NCI-H2227 (cell line): ENCODE data around the gene DQX1.

Source experiments
- DNase-seq: peaks from one replicate; lab custom pipeline; 2025; ENCODE audit not compliant: unreplicated experiment; lab: John Stamatoyannopoulos, UW

Gene DQX1

DNA sequence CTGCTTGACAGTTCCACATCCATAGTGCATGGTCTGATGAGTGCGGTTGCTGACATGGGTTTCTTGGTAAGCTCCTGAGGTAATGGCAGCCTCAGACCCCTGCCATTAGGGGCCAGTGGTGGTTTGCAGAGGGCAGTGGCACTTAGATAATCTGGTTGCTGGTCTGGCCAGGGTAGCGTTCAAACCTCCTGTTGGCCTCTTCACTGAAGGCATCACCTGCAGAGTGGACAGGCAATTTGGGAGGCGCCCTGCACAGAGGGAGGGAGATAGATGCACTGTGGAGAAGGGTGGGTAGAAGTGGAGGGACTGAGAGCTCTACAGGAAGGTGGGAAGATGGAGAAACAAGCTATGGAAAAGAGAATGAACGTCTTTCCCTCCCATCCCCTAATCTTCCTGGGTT is 7.4 kb upstream of the DQX1 start:
- DNase-seq: no peak

DNA sequence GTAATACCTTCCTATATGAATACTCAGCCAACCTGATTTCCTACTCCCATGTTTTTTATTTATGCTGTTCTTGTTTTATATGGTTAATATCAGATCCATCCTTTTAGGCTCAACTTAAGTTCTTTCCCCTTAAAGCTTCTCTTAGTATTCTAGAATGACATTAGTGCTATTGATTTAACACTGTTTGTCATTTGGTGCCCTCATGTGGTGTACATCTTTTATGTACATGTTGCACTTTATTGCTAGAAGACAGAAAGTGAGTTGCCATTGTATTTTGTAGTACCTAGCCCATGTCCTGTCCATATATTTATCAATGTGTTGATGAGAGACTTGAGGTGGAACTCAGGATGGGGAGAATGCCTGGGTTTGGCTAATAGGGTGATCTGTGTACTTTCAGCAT is 6.2 kb upstream of the DQX1 start:
- peak; percentile 34 for DNase-seq

DNA sequence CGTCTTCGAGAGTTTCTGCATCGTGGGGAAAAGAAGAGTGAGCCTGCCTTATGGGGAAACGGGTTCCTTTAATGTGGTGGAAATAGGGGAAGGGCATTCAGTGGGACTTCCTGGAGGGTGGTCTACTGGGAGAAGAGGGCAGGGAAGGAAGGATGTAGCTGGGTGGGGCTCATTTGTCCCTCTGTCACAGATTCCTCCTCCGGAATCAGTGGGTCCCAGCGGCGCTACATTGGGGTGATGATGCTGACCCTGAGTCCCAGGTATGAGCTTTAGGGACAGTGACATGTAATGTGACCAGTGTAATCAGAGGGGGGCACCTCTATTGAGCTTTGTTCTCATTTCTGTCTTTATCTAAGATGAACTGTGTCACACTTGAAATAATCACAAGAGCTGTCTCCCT is 5.6 kb upstream of the DQX1 start:
- no peak for DNase-seq

DNA sequence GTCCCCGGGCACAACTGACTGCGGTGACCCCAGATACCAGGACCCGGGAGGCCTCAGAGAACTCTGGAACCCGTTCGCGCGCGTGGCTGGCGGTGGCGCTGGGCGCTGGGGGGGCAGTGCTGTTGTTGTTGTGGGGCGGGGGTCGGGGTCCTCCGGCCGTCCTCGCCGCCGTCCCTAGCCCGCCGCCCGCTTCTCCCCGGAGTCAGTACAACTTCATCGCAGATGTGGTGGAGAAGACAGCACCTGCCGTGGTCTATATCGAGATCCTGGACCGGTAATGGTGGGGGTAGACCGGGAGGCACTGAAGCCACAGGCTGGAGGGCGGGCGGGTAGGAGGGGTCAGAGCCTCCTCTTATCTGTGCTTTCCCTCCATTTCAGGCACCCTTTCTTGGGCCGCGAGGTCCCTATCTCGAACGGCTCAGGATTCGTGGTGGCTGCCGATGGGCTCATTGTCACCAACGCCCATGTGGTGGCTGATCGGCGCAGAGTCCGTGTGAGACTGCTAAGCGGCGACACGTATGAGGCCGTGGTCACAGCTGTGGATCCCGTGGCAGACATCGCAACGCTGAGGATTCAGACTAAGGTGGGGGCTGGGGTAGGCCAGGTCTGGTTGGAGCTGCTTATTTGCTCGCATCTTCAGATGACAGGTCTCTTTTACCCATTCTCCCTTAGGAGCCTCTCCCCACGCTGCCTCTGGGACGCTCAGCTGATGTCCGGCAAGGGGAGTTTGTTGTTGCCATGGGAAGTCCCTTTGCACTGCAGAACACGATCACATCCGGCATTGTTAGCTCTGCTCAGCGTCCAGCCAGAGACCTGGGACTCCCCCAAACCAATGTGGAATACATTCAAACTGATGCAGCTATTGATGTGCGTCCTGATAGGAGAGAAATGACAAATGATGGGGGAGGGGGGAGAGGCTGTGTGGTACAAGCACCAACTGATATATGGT is 4.5 kb upstream of the DQX1 start:
- peak; percentile 58 for DNase-seq

DNA sequence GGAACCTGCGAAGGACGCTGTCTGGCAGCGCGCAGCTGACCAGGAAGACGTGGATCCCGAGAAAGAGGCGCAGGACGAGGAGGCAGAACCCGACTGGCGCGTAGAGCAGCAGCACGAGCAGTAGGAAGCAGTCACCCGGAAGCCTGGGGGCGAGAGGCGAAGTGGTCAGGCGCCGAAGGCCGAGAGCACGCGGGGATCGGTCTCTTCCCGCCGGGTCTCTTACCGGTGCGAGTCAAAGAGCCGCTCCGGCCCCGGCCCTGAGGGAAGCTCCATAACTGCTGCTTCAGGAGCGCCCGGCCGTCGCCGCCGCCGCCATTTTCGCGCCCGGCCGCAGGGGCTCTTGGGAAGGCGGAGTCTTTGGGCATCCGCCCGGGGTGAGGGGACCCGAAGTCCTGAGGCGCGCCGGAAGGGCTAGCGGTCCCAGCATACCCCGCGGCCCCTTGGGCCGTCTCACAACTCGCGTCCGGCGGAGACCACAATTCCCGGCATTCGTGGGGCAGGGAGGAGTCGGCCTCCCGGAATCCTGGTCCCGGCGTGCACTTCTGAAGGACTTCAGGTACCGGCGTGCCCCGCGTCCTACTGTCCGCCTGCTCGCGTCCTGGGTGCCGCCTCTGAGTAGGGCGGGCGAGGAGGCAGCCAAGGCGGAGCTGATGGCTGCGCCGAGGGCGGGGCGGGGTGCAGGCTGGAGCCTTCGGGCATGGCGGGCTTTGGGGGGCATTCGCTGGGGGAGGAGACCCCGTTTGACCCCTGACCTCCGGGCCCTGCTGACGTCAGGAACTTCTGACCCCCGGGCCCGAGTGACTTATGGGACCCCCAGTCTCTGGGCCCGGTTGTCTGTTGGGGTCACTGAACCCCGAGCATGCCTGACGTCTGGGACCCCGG is 3.6 kb upstream of the DQX1 start, which contains the start of the genes AUP1 and HTRA2:
Gene AUP1 (minus strand): TSS at position 350 of the 882 bp plus-strand sequence. CDS start 77 bp downstream, at position 273.
Gene HTRA2 (plus strand): TSS at position 577 of the 882 bp plus-strand sequence. CDS start 74 bp downstream, at position 651.
- DNase-seq: peak; percentile 100

DNA sequence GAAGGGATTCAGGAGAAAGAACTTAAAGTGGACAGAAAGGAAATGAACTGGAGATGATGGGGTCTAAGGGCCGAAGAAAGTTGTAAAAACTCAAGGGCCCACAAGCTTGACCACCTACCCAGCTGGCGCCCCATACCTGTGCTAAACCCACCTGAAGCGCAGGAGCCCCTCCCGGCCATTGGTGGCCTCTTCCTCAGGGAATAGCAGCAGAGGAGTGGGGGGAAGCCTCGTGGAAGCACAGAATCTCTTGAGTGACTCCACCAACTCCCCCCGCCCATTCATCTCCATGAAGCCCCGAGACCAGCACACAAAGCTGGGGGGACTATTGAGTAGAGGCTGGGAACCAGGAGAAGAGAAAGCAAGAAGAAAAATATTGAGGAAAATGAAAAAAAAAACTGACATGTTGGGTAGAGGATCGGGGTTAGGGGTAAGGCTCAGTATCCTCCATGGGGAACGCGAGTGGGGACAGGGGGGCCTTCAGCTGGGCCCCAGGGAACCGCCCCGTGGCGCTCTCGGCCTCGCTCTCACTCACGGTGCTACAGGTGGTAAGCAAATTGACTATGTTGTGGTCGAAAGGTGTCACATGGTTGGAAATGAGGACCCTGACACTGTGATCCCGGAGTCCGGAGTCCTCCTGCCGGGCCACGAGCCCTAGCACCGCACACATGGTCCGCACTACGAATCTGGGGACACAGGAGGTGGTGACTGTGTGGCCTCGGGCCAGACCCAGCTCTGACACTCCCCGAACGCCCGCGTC is 2.7 kb upstream of the DQX1 start:
- no peak for DNase-seq

DNA sequence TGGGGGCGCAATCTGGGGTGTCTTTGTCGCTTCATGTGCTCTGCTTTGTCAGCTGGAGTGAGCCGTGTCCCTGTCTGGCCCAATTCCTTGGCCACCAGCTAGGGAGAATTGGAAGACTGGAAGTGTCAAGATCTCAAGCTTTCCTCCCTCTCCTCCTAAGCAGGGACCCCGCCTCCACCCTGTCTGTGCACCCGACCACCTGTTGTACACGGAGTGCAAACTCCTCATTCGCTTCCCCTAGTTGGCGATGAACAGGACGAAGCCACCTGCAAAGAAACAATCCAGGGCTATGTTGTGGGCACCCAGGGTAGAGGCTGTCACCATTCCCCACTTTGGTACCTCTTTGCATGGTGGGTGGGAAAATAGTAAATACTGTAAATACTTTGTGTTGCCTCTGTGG is 1.7 kb upstream of the DQX1 start:
- DNase-seq: no peak

DNA sequence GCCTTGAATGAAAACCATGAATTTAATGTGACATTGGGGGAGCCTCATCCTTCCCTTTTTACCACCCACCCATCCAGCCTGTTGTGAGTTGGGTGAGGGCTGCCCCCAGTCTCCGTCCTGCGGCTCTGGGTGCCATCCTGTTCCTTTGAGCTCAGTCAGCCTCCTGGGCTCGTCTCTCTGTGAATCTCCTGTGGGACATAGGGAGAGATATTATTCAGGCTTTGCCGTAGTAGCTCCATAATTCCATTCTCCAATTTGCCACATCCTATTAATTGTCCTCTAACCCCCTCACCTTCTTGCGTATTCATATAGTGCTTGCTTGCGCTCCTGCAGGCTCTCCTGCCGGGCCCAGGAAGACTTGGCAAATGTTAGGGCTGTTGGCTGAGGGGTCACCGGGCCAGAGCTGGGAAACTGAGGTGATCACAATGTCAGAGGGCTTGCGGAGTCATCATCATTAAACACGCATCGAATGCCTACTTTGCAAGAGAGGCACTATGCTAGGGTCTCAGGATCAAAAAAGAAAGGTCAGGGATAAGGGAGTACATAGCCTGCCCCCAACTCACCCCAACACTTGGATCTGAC is 709 bp upstream of the DQX1 start:
- no peak for DNase-seq

DNA sequence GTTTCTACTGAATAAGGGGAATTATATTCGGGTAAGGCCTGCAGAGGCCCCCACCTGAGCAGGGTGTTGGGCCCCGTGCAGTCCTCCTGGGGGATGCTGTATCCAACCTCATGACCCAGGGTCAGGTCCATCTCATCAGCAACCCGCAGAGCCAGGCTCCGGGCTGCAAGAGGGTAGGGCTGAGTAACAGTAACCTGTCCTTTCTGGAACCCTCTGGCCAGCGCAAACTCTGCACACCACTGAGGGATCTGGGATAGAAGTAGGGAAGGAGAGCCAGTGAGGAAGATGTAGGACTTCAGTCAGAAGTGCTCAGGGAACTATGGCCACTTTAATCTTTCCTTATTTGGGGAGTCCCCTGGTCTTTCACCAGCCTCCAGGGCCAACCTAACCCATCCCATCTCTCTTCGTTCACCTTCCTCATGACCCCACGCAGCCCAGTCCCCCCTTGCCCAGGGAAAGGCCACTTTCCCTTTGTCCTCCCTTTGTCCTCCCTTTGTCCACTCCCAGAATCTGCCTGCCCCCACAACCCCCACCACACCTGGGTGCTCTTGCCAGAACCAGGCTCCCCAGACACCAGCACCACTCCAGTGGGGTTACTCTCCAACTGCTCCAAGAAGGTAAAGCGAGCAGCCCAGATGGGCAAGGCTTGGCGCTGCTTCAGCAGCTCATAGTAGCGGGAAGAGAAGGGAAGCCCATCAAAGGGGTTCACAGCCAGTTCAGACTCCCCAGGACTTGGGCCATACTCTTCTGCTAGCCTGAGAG is 895 bp downstream of the DQX1 start:
- DNase-seq: no peak

DNA sequence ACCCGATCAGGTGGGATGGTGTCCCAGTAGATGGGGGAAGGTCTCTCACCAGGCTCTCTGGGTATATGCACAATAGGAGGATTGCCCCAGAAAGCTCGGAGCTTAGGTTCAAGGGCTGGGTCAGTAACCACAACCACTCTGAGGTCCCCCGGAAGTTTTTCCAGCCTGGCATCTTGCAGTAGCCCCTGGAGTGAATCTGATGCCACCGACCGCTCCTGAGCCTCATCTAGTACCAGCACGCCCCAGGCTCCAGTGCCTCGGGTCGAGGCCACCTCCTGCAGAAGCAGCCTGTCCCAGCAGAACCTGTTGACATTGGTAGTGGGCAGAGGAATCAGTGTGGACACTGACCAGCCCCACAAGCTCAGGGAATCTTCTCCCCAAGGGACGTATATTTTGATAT is 2.0 kb downstream of the DQX1 start:
- DNase-seq: no peak

DNA sequence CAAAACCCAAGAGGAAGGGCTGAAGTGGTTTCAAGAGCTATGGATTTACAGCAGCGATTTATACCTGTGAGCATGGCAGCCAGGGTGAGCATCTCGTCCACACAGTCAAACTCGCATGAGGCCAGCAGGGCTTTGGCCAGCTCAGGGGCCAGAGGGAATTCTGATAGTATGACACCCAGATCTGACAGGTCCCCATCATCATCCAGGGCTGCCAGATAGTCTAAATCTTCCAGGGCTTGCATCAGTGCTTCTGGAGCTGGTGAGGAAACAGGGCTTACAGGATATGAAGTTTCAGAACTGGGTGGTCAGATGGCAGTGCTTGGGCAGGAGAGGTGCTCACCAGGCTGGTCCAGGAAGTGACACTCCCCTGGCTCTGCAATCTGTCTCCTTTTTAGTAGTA is 3.5 kb downstream of the DQX1 start:
- DNase-seq: no peak

DNA sequence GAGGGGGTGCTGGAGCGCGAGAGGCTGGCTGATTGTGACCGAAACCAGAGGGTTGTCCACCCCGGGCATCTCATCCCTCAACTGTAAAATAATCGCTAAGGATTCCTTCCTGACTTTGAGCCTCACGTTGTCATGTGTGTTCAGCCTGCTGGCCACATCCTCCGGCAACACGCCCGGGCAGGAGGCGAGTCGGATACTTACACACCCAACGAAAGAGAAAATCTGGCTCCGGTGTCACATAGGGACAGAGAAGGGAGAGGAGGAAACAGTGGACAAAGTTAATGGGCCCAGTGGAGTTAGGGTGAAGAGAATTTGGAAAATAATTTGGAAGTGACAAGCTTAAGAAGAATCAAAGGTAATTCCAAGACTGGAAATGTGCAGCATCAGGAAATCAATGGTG is 9.4 kb downstream of the DQX1 start:
- DNase-seq: no peak

DNA sequence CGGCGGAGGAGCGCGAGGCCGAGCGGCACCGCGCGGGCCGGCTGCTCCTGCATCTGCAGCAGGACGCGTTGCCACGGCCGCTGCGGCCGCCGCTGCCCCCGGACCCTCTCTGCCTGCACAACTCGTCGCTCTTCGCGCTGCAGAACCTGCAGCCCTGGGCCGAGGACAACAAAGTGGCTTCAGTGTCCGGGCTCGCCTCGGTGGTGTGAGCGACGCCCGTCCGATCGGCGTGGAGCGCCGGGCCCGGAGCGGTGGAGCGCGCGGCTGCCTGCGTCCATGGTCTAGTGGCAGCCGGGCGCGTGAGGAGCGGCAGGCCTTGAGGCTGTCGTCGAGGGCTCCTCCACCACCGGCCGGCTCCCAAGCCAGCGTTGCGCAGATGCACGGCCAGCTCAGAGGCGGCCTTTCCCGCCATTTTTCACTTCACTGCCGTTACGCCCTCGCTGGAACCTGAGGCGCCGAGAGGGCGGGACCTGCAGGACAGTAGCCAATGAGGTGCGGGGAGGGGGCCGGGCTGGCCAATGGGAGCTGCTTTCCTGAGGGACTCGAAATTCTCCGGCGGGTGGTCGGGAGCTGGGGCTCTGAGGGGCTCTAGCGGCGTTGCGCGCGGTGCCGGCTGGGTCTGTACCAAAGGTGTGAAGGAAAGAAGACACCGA is 9.9 kb downstream of the DQX1 start:
- DNase-seq: no peak

DNA sequence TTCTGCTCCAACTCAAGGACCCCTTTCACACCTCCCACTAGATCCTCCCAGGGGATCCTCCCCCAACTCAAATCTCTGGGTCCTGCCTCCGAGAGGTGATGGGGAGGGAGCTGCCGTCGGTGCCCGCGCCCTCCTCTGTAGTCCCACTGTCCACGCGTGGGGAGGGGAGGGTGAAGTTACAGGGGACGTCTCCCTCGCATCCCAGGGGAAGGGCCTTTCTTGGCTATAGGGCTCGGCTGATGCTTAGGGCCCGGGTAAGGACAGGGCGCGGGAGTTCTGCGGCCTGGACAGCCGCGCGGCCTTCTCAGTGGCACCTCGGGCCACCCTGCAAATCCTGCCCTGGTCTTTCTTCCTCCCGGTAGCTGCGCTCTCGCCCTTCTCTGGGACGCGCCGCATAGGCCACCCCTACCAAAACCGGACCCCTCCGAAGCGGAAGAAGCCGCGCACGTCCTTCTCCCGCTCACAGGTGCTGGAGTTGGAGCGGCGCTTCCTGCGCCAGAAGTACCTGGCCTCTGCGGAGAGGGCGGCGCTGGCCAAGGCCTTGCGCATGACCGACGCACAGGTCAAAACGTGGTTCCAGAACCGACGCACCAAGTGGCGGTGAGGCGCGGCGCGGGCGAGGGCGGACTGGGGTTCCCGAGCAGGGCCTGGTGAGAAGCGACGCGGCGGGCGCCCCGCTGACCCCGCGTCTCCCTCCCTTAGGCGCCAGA is 10.6 kb downstream of the DQX1 start:
- DNase-seq: no peak

DNA sequence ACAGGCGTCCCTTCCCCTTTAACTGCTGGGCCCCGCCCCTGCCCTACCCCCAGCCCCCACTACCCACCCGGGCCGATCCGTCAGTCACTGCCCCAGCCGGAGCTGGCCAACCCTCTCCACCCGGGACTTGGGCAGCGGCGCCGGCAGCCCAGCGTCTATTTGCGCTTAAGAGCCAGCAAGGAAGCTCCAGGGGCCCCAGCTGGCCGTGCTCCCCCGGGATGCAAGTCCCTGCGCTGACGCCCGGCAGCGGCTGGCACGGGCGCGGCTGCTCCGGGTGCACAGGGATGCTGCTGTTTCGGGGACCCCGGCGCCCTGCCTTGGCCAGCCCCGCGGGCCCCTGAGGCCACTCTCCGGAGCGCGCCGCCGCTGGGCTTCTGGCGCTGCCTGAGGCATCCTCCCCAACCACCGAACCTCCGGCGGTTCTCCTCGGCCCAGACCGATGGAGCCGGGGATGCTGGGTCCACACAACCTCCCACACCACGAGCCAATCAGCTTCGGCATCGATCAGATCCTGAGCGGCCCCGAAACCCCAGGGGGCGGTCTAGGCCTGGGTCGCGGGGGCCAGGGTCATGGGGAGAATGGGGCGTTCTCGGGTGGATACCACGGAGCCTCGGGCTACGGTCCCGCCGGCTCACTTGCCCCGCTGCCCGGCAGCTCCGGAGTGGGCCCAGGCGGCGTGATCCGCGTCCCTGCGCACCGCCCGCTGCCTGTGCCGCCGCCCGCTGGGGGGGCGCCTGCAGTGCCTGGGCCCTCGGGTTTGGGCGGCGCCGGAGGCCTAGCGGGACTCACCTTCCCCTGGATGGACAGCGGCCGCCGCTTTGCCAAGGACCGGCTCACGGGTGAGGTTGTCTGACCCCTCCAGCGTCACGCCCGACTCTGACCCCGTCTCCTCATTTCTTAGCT is 11.4 kb downstream of the DQX1 start, which contains the start of gene TLX2:
Gene TLX2 (plus strand): TSS at position 83 of the 903 bp plus-strand sequence. CDS start 357 bp downstream, at position 440.
- no peak for DNase-seq

DNA sequence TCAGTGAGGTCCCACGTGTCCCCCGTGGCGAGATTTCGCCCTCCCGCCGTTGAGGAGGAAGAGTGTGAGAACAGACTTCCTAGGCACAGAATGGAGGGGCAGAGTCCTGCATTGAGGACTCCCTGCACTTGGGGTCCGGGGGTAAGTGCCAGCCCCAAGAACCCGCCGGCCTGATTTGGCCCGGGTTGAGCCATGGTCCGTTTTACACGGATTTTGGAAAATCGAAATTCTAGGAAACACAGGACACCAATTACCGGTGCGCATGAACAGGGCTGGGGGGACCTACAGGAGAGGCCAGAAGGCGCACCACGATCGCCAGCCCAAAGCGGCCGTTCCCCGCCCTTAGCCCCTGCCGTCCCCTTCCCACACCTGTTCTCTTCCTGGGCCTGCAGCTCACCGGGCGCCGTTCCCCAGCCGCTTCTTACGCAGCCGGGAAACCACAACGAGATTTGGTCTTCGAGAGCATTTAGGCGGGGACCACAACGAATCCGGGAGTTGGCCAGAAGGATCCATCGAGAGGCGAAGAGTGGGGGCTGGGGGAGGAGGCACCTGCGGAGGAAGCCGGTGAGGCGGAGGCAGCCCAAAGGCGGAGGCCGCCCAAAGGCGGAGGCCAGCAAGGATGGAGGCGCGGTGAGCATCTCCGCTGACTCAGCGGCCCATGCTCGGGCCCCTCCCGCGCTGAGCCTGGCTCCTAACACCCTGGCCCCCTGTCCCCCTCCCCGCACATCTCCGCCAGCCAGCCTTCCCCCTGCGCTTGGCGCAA is 12.2 kb downstream of the DQX1 start:
- DNase-seq: peak; percentile 78
